IPS DF 6.9 (cell line): ENCODE measurements around the gene MAEL.
"Not testable (repeated sequence)": the region's sequence is repeated elsewhere in the genome, so short reads cannot be mapped to it uniquely, and the experiment has no call there.

Source experiments
- DNase-seq: peaks from one replicate; pipeline ENCODE4 v3.0.0-alpha.2; 2013; ENCODE audit warnings: low read depth, low spot score
- H3K27ac ChIP-seq: one replicate; pipeline ENCODE4 v1.5.1; 2013; ENCODE audit warnings: low read length, control low read depth
- H3K27me3 ChIP-seq: 2 replicates; pipeline ENCODE4 v1.6.1; 2013; ENCODE audit warnings: mild to moderate bottlenecking, low read length; ENCODE audit not compliant: control insufficient read depth, insufficient read depth
- H3K36me3 ChIP-seq: 2 replicates; pipeline ENCODE4 v1.6.1; 2013; ENCODE audit warnings: low read length; ENCODE audit not compliant: control insufficient read depth, insufficient read depth
- H3K4me1 ChIP-seq: 2 replicates; pipeline ENCODE4 v1.6.1; 2013; ENCODE audit warnings: low read length; ENCODE audit not compliant: control insufficient read depth, insufficient read depth
- H3K4me3 ChIP-seq: 2 replicates; pipeline ENCODE4 v1.5.1; 2013; ENCODE audit warnings: mild to moderate bottlenecking, low read length
- H3K9me3 ChIP-seq: 2 replicates; pipeline ENCODE4 v1.6.1; 2013; ENCODE audit warnings: low read length, inconsistent platforms; ENCODE audit not compliant: control insufficient read depth, insufficient read depth
- WGBS: extraction: QIAGEN DNeasy Blood & Tissue Kit; methylation state at CpG from one replicate; pipeline ENCODE4 v1.1.7; 2013; ENCODE audit warnings: mixed read lengths, missing lambda C conversion rate; ENCODE audit not compliant: insufficient read length, insufficient coverage; 5-methylcytosine and 5-hydroxymethylcytosine counted together

Gene MAEL

GRCh38 chr1:167012570-167012969, 23.5 kb downstream of the MAEL start:
- Histone ChIP-seq H3K36me3 (no peaks in the 10 kb centered on the region), H3K4me3 (no peak overlapping the region), H3K9me3 (no peaks in the 10 kb centered on the region), H3K27me3 (no peaks in the 10 kb centered on the region), H3K27ac (no peak overlapping the region), H3K4me1 (no peaks in the 10 kb centered on the region)
- WGBS, result no CpG with 5 or more reads among the region's 2 CpGs
- DNase-seq, result no peak

GRCh38 chr1:167013108-167013929, 24.2 kb downstream of the MAEL start:
- Histone ChIP-seq H3K27ac (no peak overlapping the region), H3K4me1 (no peaks in the 10 kb centered on the region), H3K4me3 (no peak overlapping the region), H3K36me3 (no peaks in the 10 kb centered on the region), H3K27me3 (no peaks in the 10 kb centered on the region), H3K9me3 (no peaks in the 10 kb centered on the region)
- WGBS, result no CpG with 5 or more reads among the region's 8 CpGs
- DNase-seq, result no peak

- no peaks in the 10 kb centered on the region for H3K4me1 ChIP-seq
- WGBS, result no CpG with 5 or more reads among the region's 6 CpGs
- DNase-seq, result no peak
Observed at GRCh38 chr1:167016100-167016750, 27.1 kb downstream of the MAEL start.

GRCh38 chr1:167022384-167022783, 33.3 kb downstream of the MAEL start:
- Histone ChIP-seq H3K27ac (no peak overlapping the region), H3K4me3 (no peak overlapping the region), H3K4me1 (no peaks in the 10 kb centered on the region), H3K9me3 (no peaks in the 10 kb centered on the region), H3K36me3 (no peaks in the 10 kb centered on the region), H3K27me3 (no peaks in the 10 kb centered on the region)
- no CpG with 5 or more reads among the region's 1 CpG for WGBS
- DNase-seq, result no peak

More at GRCh38 chr1:167016100-167016750, 27.1 kb downstream of the MAEL start:
- Histone ChIP-seq H3K9me3 (no peaks in the 10 kb centered on the region), H3K27ac (no peak overlapping the region), H3K36me3 (no peaks in the 10 kb centered on the region), H3K4me3 (no peak overlapping the region), H3K27me3 (no peaks in the 10 kb centered on the region)

- not testable (repeated sequence) for H3K4me1 ChIP-seq, H3K27ac ChIP-seq, H3K9me3 ChIP-seq, H3K4me3 ChIP-seq, H3K27me3 ChIP-seq, H3K36me3 ChIP-seq, DNase-seq
- no CpG with 5 or more reads among the region's 27 CpGs for WGBS
Observed at GRCh38 chr1:167029553-167029952, 40.5 kb downstream of the MAEL start.

- Histone ChIP-seq H3K4me3 (no peak overlapping the region), H3K27ac (no peak overlapping the region), H3K36me3 (no peaks in the 10 kb centered on the region), H3K4me1 (no peaks in the 10 kb centered on the region), H3K27me3 (no peaks in the 10 kb centered on the region), H3K9me3 (no peaks in the 10 kb centered on the region)
- no CpG with 5 or more reads among the region's 2 CpGs for WGBS
- DNase-seq, result no peak
Observed at GRCh38 chr1:167033646-167034045, 44.6 kb downstream of the MAEL start.

GRCh38 chr1:167043752-167044488, 54.8 kb downstream of the MAEL start:
- DNase-seq, result no peak
- H3K9me3 ChIP-seq, result no peaks in the 10 kb centered on the region
- WGBS, result no CpG with 5 or more reads among the region's 21 CpGs
- H3K4me3 ChIP-seq, result no peak overlapping the region
- no peaks in the 10 kb centered on the region for H3K4me1 ChIP-seq
- no peaks in the 10 kb centered on the region for H3K27me3 ChIP-seq
- no peak overlapping the region for H3K27ac ChIP-seq
- H3K36me3 ChIP-seq, result no peaks in the 10 kb centered on the region

- Histone ChIP-seq H3K4me3 (no peak overlapping the region), H3K27ac (no peak overlapping the region), H3K36me3 (no peaks in the 10 kb centered on the region), H3K4me1 (peaks cover 2% of the 10 kb centered on the region; the same call in 1 of the 2 replicates), H3K9me3 (no peaks in the 10 kb centered on the region), H3K27me3 (no peaks in the 10 kb centered on the region)
- no peak for DNase-seq
- no CpG with 5 or more reads among the region's 5 CpGs for WGBS
Observed at GRCh38 chr1:167051907-167052306, 62.8 kb downstream of the MAEL start.

- H3K27ac ChIP-seq, result no peak overlapping the region
- whole genome bisulfite sequencing, result no CpG with 5 or more reads among the region's 8 CpGs
- no peak for DNase-seq
- H3K4me3 ChIP-seq, result no peak overlapping the region
- peaks cover 2% of the 10 kb centered on the region; the same call in 1 of the 2 replicates for H3K4me1 ChIP-seq
- H3K9me3 ChIP-seq, result no peaks in the 10 kb centered on the region
- H3K36me3 ChIP-seq, result no peaks in the 10 kb centered on the region
- no peaks in the 10 kb centered on the region for H3K27me3 ChIP-seq
Observed at GRCh38 chr1:167052389-167052788, 63.3 kb downstream of the MAEL start.

GRCh38 chr1:167054531-167054930, 65.5 kb downstream of the MAEL start:
- no peak for DNase-seq
- WGBS, result no CpG with 5 or more reads among the region's 3 CpGs
- Histone ChIP-seq H3K36me3 (no peaks in the 10 kb centered on the region), H3K4me1 (peaks cover 2% of the 10 kb centered on the region; the same call in 1 of the 2 replicates), H3K27me3 (no peaks in the 10 kb centered on the region), H3K27ac (no peak overlapping the region), H3K9me3 (no peaks in the 10 kb centered on the region), H3K4me3 (no peak overlapping the region)
